A673 (cell line): ENCODE measurements around the gene B4GALNT3. TPM values are rescaled to one million over a fixed set of nuclear protein-coding genes. Genes with fewer than 3 reads are reported as not detected.

ENCODE experiments used
- BruUV-seq: library from RNA; stranded (reverse); fragments of 400-500 nt; replicated peaks from 2 replicates; lab custom pipeline; 2021; lab: Mats Ljungman, UMichigan
- CTCF ChIA-PET: fragments of 300-600 bp; sonication (Branson Sonifier 250); formaldehyde crosslinking; loops from one replicate; lab custom pipeline; 2022; ENCODE audit warnings: antibody characterized with exemption; lab: Charles Lee
- POLR2A ChIA-PET: fragments of 300-600 bp; sonication (Branson Sonifier 250); formaldehyde crosslinking; loops from one replicate; lab custom pipeline; 2022; ENCODE audit warnings: antibody characterized with exemption; ENCODE audit not compliant: low non-redundant PET; lab: Charles Lee
- DNase-seq: peaks from one replicate; pipeline ENCODE4 v3.0.0-alpha.2; 2015; ENCODE audit warnings: low spot score
- H3K27ac ChIP-seq: fragments of 200-600 bp; sonication (generic); 2 replicates; pipeline ENCODE4 v1.5.1; 2016; ENCODE audit warnings: mixed run types, low read depth, mild to moderate bottlenecking, mixed read lengths, antibody characterized with exemption, low read length; ENCODE audit not compliant: poor library complexity, severe bottlenecking
- H3K27me3 ChIP-seq: fragments of 200-600 bp; sonication (generic); replicated peaks from 2 replicates; pipeline ENCODE4 v1.6.1; 2017; ENCODE audit warnings: mixed run types, low read depth, mild to moderate bottlenecking, mixed read lengths, antibody characterized with exemption, low read length; ENCODE audit not compliant: insufficient read depth, poor library complexity
- H3K36me3 ChIP-seq: fragments of 200-600 bp; sonication (generic); 2 replicates; pipeline ENCODE4 v1.6.1; 2016; ENCODE audit warnings: mixed run types, mild to moderate bottlenecking, mixed read lengths, antibody characterized with exemption, low read length; ENCODE audit not compliant: insufficient read depth, poor library complexity, severe bottlenecking
- H3K4me1 ChIP-seq: fragments of 200-600 bp; sonication (generic); 2 replicates; pipeline ENCODE4 v1.6.1; 2017; ENCODE audit warnings: mixed run types, mild to moderate bottlenecking, mixed read lengths, antibody characterized with exemption, low read length; ENCODE audit not compliant: insufficient read depth, poor library complexity, severe bottlenecking
- H3K4me3 ChIP-seq: fragments of 200-600 bp; sonication (generic); 2 replicates; pipeline ENCODE4 v1.5.1; 2016; ENCODE audit warnings: low read depth, mixed run types, mild to moderate bottlenecking, mixed read lengths, low read length; ENCODE audit not compliant: poor library complexity, severe bottlenecking
- H3K9me3 ChIP-seq: fragments of 200-600 bp; sonication (generic); 2 replicates; pipeline ENCODE4 v1.6.1; 2016; ENCODE audit warnings: mixed run types, low read depth, mild to moderate bottlenecking, mixed read lengths, antibody characterized with exemption, low read length; ENCODE audit not compliant: poor library complexity, severe bottlenecking
- EZH2 ChIP-seq: fragments of 200-600 bp; sonication (generic); IDR thresholded peaks from 2 replicates; pipeline ENCODE4 v1.6.1; 2017; ENCODE audit warnings: borderline replicate concordance, low read depth, mild to moderate bottlenecking, mixed read lengths, antibody characterized with exemption, low read length; ENCODE audit not compliant: poor library complexity, severe bottlenecking
- intact Hi-C: fragments of 100-400 bp; cut with micrococcal nuclease; formaldehyde crosslinking; loops from one replicate; pipeline ENCODE4 v1.10.0; 2022; ENCODE audit not compliant: unreplicated experiment
- total RNA-seq: library from RNA; stranded (reverse); gene quantifications from 2 replicates; pipeline ENCODE4 v1.2.3, GENCODE V29; 2021
- TF ChIP-seq, protein P1 (sequence below): fragments of 300-800, 200-600 bp; sonication (generic); conservative IDR thresholded peaks from 2 replicates; pipeline ENCODE4 v1.5.1; 2017; ENCODE audit warnings: low read depth, mild to moderate bottlenecking, antibody characterized with exemption, low read length, moderate library complexity, mixed read lengths

Gene B4GALNT3
- total RNA-seq, 1 experiment from 2014 or later = 19.4 TPM

DNA sequence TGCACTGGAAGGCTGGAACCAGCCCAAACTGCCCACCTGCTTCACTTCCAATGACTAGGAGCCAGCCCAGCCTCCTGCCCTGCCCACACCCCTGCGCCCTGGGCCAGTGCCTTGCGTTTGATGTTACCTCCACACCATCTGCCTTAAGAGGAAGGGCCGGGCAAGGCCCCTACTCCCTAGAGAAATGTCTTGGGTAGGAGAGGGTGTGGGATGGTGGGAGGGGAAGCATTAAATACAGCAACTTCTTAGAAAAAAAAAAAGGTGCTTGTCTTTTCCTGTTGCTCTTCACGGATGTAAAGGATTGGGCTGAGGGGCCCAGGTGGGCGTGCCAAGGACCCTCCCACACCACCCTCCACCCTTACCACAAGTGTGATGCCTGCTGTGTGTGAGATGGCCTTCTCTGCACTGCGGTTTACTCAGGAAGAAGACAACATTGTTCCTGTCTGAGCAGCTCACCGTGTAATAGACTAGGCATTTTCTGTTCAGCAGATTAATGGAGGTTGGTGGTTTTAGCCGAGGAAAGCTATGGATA is 103.6 kb downstream of the B4GALNT3 start:
- CTCF ChIA-PET = no interaction called here
- Histone ChIP-seq H3K36me3 (no peaks in the 10 kb centered on the region), H3K27me3 (no peaks in the 10 kb centered on the region), H3K4me3 (no peak overlapping the region), H3K4me1 (no peaks in the 10 kb centered on the region), H3K27ac (no peak overlapping the region), H3K9me3 (no peaks in the 10 kb centered on the region)
- no peak for DNase-seq
- intact Hi-C loops = no loop called here
- POLR2A ChIA-PET = no interaction called here
- no peak for TF ChIP-seq EZH2
- TF ChIP-seq, protein P1, sequence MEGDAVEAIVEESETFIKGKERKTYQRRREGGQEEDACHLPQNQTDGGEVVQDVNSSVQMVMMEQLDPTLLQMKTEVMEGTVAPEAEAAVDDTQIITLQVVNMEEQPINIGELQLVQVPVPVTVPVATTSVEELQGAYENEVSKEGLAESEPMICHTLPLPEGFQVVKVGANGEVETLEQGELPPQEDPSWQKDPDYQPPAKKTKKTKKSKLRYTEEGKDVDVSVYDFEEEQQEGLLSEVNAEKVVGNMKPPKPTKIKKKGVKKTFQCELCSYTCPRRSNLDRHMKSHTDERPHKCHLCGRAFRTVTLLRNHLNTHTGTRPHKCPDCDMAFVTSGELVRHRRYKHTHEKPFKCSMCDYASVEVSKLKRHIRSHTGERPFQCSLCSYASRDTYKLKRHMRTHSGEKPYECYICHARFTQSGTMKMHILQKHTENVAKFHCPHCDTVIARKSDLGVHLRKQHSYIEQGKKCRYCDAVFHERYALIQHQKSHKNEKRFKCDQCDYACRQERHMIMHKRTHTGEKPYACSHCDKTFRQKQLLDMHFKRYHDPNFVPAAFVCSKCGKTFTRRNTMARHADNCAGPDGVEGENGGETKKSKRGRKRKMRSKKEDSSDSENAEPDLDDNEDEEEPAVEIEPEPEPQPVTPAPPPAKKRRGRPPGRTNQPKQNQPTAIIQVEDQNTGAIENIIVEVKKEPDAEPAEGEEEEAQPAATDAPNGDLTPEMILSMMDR = no peak
- BruUV-seq = no TSS peak

DNA sequence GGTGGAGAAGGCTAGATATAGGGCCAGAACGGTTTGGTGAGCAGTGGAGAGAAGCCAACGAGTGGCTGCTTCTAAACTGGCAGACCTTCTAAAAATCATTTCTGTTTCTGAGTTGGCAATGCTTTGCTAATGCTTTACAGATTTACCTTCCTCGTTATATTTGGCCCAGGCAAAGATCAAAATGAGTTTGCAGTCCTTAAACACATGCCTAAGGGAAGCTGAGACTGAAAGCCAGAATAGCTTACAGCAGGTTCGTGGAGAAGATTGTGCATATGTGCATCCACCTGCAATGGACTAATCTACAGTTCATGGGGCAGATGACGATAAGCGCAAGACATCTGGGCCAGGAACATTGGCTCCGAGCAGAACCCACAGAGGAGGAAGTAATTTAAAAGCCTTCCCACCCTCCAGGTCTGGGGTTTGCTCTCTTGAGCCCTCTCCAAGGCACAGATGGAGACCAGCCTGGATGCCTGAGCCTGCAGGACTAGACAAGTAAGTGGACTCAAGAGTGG is 104.1 kb downstream of the B4GALNT3 start:
- Histone ChIP-seq H3K4me1 (no peaks in the 10 kb centered on the region), H3K9me3 (no peaks in the 10 kb centered on the region), H3K4me3 (no peak overlapping the region), H3K27ac (no peak overlapping the region), H3K36me3 (no peaks in the 10 kb centered on the region), H3K27me3 (no peaks in the 10 kb centered on the region)
- DNase-seq = no peak
- POLR2A ChIA-PET = no interaction called here
- BruUV-seq = no TSS peak
- intact Hi-C loops = no loop called here
- CTCF ChIA-PET = interaction anchor here (0.6 kb wide), 1 partner anchor 14 kb away, joined by 4 read pairs; no protein-coding TSS in a partner anchor
- TF ChIP-seq, protein P1 = no peak
- TF ChIP-seq EZH2 = no peak

DNA sequence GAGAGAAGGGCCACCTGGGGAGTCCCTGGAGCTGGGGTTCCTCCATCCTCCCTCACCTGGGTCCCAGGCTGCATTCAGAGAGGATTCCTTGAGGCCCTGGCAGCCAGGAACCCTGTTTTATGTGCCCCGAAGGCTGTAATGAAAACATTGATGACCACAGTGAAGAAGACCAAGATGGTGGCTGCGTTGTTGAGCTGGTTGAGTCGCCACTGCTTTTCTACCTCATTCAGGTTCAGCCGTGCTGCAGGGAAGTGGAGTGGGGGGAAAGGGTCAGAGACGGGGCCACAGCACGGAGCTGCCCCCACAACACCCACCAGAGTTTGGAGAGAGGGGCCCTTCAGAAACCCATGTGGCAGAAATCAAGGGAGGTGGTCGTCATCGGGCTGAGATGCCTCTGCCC is 105.4 kb downstream of the B4GALNT3 start:
- intact Hi-C loops = loop anchor here (5.0 kb wide), 1 partner anchor 382 kb away; the partner anchor contains the start of gene RAD52

More for the DNA sequence above, 105.4 kb downstream of the B4GALNT3 start:
- Histone ChIP-seq H3K36me3 (no peaks in the 10 kb centered on the region), H3K27me3 (no peaks in the 10 kb centered on the region), H3K4me3 (no peak overlapping the region), H3K4me1 (no peaks in the 10 kb centered on the region), H3K27ac (no peak overlapping the region), H3K9me3 (no peaks in the 10 kb centered on the region)
- no peak for DNase-seq
- POLR2A ChIA-PET = no interaction called here
- no TSS peak for BruUV-seq
- TF ChIP-seq EZH2 = no peak
- TF ChIP-seq, protein P1 = no peak
- CTCF ChIA-PET = no interaction called here
